ENCODE data around the gene ZSCAN22. TPM values are rescaled to one million over a fixed set of nuclear protein-coding genes. Genes with fewer than 3 reads are reported as not detected.

ZSCAN22 gene
- polyA plus RNA-seq, 1 donor from 2014 or later: 1.6 TPM

Small RNA genes within 50 kb of the gene (small RNA-seq; reads per million reads assigned to genes)
- 0.23 to 5.5 (median 1.9) reads per million in 3 experiments for gene MIR4754
- 0 to 0.26 (median 0) reads per million in 3 experiments for gene MIR6806
- gene RNA5SP473: 0.13 to 0.57 (median 0.26) reads per million in 3 experiments

Other genes with a start within 250 kb of the ZSCAN22 start
- 399 and 400 TPM in 2 replicates for gene ZSCAN18, start 228.8 kb upstream of the ZSCAN22 start, polyA plus RNA-seq
- 20.3 and 20.6 TPM in 2 replicates for gene ZNF329, start 176.2 kb upstream of the ZSCAN22 start, polyA plus RNA-seq
- 46.4 and 47.2 TPM in 2 replicates for gene ZNF274, start 143.9 kb upstream of the ZSCAN22 start, polyA plus RNA-seq
- gene ZNF544, start 98.1 kb upstream of the ZSCAN22 start, polyA plus RNA-seq: 22.7 and 50.1 TPM in 2 replicates
- 5.5 and 6.4 TPM in 2 replicates for gene ZNF8, start 48.0 kb upstream of the ZSCAN22 start, polyA plus RNA-seq
- gene ERVK3-1, start 21.6 kb upstream of the ZSCAN22 start, polyA plus RNA-seq: 137 and 141 TPM in 2 replicates
- 35.4 and 40.0 TPM in 2 replicates for gene A1BG, start 26.5 kb downstream of the ZSCAN22 start, polyA plus RNA-seq
- 13.7 and 18.4 TPM in 2 replicates for gene ZNF497, start 35.8 kb downstream of the ZSCAN22 start, polyA plus RNA-seq
- 4.5 and 9.8 TPM in 2 replicates for gene ZNF837, start 54.0 kb downstream of the ZSCAN22 start, polyA plus RNA-seq
- 1,461 and 1,514 TPM in 2 replicates for gene RPS5, start 60.3 kb downstream of the ZSCAN22 start, polyA plus RNA-seq
- gene RNF225, start 68.7 kb downstream of the ZSCAN22 start, polyA plus RNA-seq: not detected in 2 replicates
- 17.9 and 29.6 TPM in 2 replicates for gene ZNF584, start 81.7 kb downstream of the ZSCAN22 start, polyA plus RNA-seq
- 0.77 and 1.0 TPM in 2 replicates for gene ZNF132, start 113.2 kb downstream of the ZSCAN22 start, polyA plus RNA-seq
- gene ZNF324B, start 124.6 kb downstream of the ZSCAN22 start, polyA plus RNA-seq: 7.8 and 10.4 TPM in 2 replicates
- gene ZNF324, start 140.1 kb downstream of the ZSCAN22 start, polyA plus RNA-seq: 12.5 and 19.5 TPM in 2 replicates
- 18.2 and 25.9 TPM in 2 replicates for gene ZNF446, start 149.4 kb downstream of the ZSCAN22 start, polyA plus RNA-seq
- gene SLC27A5, start 185.0 kb downstream of the ZSCAN22 start, polyA plus RNA-seq: 14.9 and 19.7 TPM in 2 replicates
- 5.5 and 6.8 TPM in 2 replicates for gene ZBTB45, start 192.8 kb downstream of the ZSCAN22 start, polyA plus RNA-seq
- 227 and 256 TPM in 2 replicates for gene TRIM28, start 217.1 kb downstream of the ZSCAN22 start, polyA plus RNA-seq
- 176 and 189 TPM in 2 replicates for gene CHMP2A, start 228.1 kb downstream of the ZSCAN22 start, polyA plus RNA-seq
- 138 and 151 TPM in 2 replicates for gene UBE2M, start 231.6 kb downstream of the ZSCAN22 start, polyA plus RNA-seq
- gene MZF1, start 246.3 kb downstream of the ZSCAN22 start, polyA plus RNA-seq: 74.6 and 80.8 TPM in 2 replicates

All from neural cell (in vitro differentiated cells).